DND-41 (cell line): ENCODE data around the gene LRRC31.

Experiments used
- EZH2 ChIP-seq: IDR thresholded peaks from 3 replicates; pipeline ENCODE4 v1.6.1; 2012; ENCODE audit warnings: borderline replicate concordance, low read depth, mild to moderate bottlenecking, moderate library complexity, low read length, inconsistent platforms; ENCODE audit not compliant: severe bottlenecking
- TF ChIP-seq, protein P1 (sequence below): IDR thresholded peaks from 2 replicates; pipeline ENCODE4 v1.5.1; 2012; ENCODE audit warnings: borderline replicate concordance, low read length, moderate library complexity, mild to moderate bottlenecking; ENCODE audit not compliant: poor library complexity, severe bottlenecking; ENCODE audit errors: extremely low read depth

- TF ChIP-seq, protein P1, sequence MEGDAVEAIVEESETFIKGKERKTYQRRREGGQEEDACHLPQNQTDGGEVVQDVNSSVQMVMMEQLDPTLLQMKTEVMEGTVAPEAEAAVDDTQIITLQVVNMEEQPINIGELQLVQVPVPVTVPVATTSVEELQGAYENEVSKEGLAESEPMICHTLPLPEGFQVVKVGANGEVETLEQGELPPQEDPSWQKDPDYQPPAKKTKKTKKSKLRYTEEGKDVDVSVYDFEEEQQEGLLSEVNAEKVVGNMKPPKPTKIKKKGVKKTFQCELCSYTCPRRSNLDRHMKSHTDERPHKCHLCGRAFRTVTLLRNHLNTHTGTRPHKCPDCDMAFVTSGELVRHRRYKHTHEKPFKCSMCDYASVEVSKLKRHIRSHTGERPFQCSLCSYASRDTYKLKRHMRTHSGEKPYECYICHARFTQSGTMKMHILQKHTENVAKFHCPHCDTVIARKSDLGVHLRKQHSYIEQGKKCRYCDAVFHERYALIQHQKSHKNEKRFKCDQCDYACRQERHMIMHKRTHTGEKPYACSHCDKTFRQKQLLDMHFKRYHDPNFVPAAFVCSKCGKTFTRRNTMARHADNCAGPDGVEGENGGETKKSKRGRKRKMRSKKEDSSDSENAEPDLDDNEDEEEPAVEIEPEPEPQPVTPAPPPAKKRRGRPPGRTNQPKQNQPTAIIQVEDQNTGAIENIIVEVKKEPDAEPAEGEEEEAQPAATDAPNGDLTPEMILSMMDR = no peak
- no peak for TF ChIP-seq EZH2
Measured at GRCh38 chr3:169895072-169895471, 25.3 kb upstream of the LRRC31 start.
